NCI-H1105 (cell line): ENCODE results near the gene FAM107B.
"Not testable (repeated sequence)": the region's sequence is repeated elsewhere in the genome, so short reads cannot be mapped to it uniquely, and the experiment has no call there.

ENCODE experiments used
- DNase-seq: peaks from one replicate; lab custom pipeline; 2025; lab: John Stamatoyannopoulos, UW

The FAM107B gene

GRCh38 chr10:14692344-14693076 is 82.2 kb downstream of the FAM107B start:
- no peak for DNase-seq

GRCh38 chr10:14691359-14691758 is 83.3 kb downstream of the FAM107B start:
- no peak for DNase-seq

- no peak for DNase-seq
Measured at GRCh38 chr10:14688606-14689005, 86.1 kb downstream of the FAM107B start.

- DNase-seq: not testable (repeated sequence)
Measured at GRCh38 chr10:14688189-14688588, 86.5 kb downstream of the FAM107B start.

- no peak for DNase-seq
Measured at GRCh38 chr10:14687340-14687739, 87.4 kb downstream of the FAM107B start.

- DNase-seq: no peak
Measured at GRCh38 chr10:14686356-14686755, 88.3 kb downstream of the FAM107B start.

- DNase-seq: no peak
Measured at GRCh38 chr10:14684354-14684753, 90.3 kb downstream of the FAM107B start.

GRCh38 chr10:14683256-14683655 is 91.4 kb downstream of the FAM107B start:
- no peak for DNase-seq

GRCh38 chr10:14681802-14682201 is 92.9 kb downstream of the FAM107B start:
- no peak for DNase-seq

GRCh38 chr10:14681305-14681704 is 93.4 kb downstream of the FAM107B start:
- DNase-seq: no peak

GRCh38 chr10:14678637-14679036 is 96.1 kb downstream of the FAM107B start:
- DNase-seq: no peak

- no peak for DNase-seq
Measured at GRCh38 chr10:14676732-14677131, 98.0 kb downstream of the FAM107B start.

GRCh38 chr10:14674376-14675050 is 100.2 kb downstream of the FAM107B start:
- no peak for DNase-seq

- no peak for DNase-seq
Measured at GRCh38 chr10:14673189-14673861, 101.4 kb downstream of the FAM107B start.

GRCh38 chr10:14671386-14671831 is 103.3 kb downstream of the FAM107B start:
- DNase-seq: no peak

GRCh38 chr10:14670551-14671240 is 104.0 kb downstream of the FAM107B start:
- DNase-seq: no peak

- DNase-seq: no peak
Measured at GRCh38 chr10:14669576-14669975, 105.1 kb downstream of the FAM107B start.

- DNase-seq: no peak
Measured at GRCh38 chr10:14667781-14668180, 106.9 kb downstream of the FAM107B start.

GRCh38 chr10:14667280-14667679 is 107.4 kb downstream of the FAM107B start:
- no peak for DNase-seq

GRCh38 chr10:14665865-14666857 is 108.5 kb downstream of the FAM107B start:
- no peak for DNase-seq

GRCh38 chr10:14665304-14665703 is 109.4 kb downstream of the FAM107B start:
- DNase-seq: peak; percentile 61
